ENCODE data around the gene LSM10.
A peak's percentile ranks its signal among the peaks of the same experiment; 100 is the strongest.

LSM10 gene

GRCh38 chr1:36382231-36382630 is 15.5 kb downstream of the LSM10 start:
- no peak for DNase-seq
- no peak overlapping the region for H3K18ac ChIP-seq (ENCODE audit: low read length)
- no peaks in the 10 kb centered on the region for H3K9me3 ChIP-seq (ENCODE audit: insufficient read depth, low read depth, low read length)
- H2BK5ac ChIP-seq (ENCODE audit: low read depth, low read length, poor library complexity), result no peak overlapping the region
- H3K23ac ChIP-seq (ENCODE audit: low read length), result no peak overlapping the region
- no peak overlapping the region for H2BK120ac ChIP-seq (ENCODE audit: insufficient read depth, low read length, poor library complexity)
- H3K79me2 ChIP-seq (ENCODE audit: control insufficient read depth, insufficient read depth, low read length, poor library complexity), result peaks cover 17% of the 10 kb centered on the region
- no peak overlapping the region for H3K14ac ChIP-seq (ENCODE audit: low read length)
- WGBS (ENCODE audit: extremely low coverage, insufficient coverage, insufficient read length), result no CpG with 5 or more reads among the region's 9 CpGs
- H4K91ac ChIP-seq (ENCODE audit: low read depth, low read length), result no peak overlapping the region
- H3K36me3 ChIP-seq (ENCODE audit: control insufficient read depth in 1 of 2, insufficient read depth in 2 of 2, low read length in 2 of 2), result peaks cover 3 to 10% of the 10 kb centered on the region in 2 experiments
- peaks cover 17 to 20% of the 10 kb centered on the region in 2 experiments for H3K4me1 ChIP-seq (ENCODE audit: control insufficient read depth in 1 of 2, insufficient read depth in 2 of 2, low read length in 2 of 2)
- H2AFZ ChIP-seq (ENCODE audit: insufficient read depth, low read length, poor library complexity), result no peak overlapping the region
- H4K12ac ChIP-seq (ENCODE audit: low read depth, low read length), result no peak overlapping the region
- no peaks in the 10 kb centered on the region for H3K27me3 ChIP-seq (ENCODE audit: insufficient read depth, low read length)
- no peak overlapping the region for H2BK12ac ChIP-seq (ENCODE audit: low read length)
- no peak overlapping the region for H2AK5ac ChIP-seq (ENCODE audit: low read length)
- H3K4ac ChIP-seq (ENCODE audit: low read depth, low read length), result no peak overlapping the region
- H3K9ac ChIP-seq (ENCODE audit: low read length), result no peak overlapping the region
- H3K79me1 ChIP-seq (ENCODE audit: low read length), result peaks cover 15% of the 10 kb centered on the region
- no peak overlapping the region for H3K4me3 ChIP-seq (ENCODE audit: low read depth, low read length)
- no peak overlapping the region for H4K8ac ChIP-seq (ENCODE audit: low read depth, low read length)
- H3K4me2 ChIP-seq (ENCODE audit: low read length), result no peak overlapping the region
- H3K27ac ChIP-seq (ENCODE audit: low read depth, low read length), result no peak overlapping the region

GRCh38 chr1:36381405-36381804 is 16.3 kb downstream of the LSM10 start:
- H2BK5ac ChIP-seq (ENCODE audit: low read depth, low read length, poor library complexity), result no peak overlapping the region
- peaks cover 8% of the 10 kb centered on the region for H3K79me1 ChIP-seq (ENCODE audit: low read length)
- H3K18ac ChIP-seq (ENCODE audit: low read length), result no peak overlapping the region
- peak overlapping the region; percentile 1 for H3K4ac ChIP-seq (ENCODE audit: low read depth, low read length)
- H2BK12ac ChIP-seq (ENCODE audit: low read length), result no peak overlapping the region
- no peak overlapping the region for H4K12ac ChIP-seq (ENCODE audit: low read depth, low read length)
- no peak overlapping the region for H4K91ac ChIP-seq (ENCODE audit: low read depth, low read length)
- no peak overlapping the region for H2BK120ac ChIP-seq (ENCODE audit: insufficient read depth, low read length, poor library complexity)
- DNase-seq, result no peak
- no peak overlapping the region for H3K9ac ChIP-seq (ENCODE audit: low read length)
- H3K79me2 ChIP-seq (ENCODE audit: control insufficient read depth, insufficient read depth, low read length, poor library complexity), result peaks cover 13% of the 10 kb centered on the region
- no peak overlapping the region for H3K4me2 ChIP-seq (ENCODE audit: low read length)
- no peak overlapping the region for H2AFZ ChIP-seq (ENCODE audit: insufficient read depth, low read length, poor library complexity)
- peaks cover 10 to 14% of the 10 kb centered on the region in 2 experiments for H3K4me1 ChIP-seq (ENCODE audit: control insufficient read depth in 1 of 2, insufficient read depth in 2 of 2, low read length in 2 of 2)
- no peak overlapping the region for H4K8ac ChIP-seq (ENCODE audit: low read depth, low read length)
- H3K27me3 ChIP-seq (ENCODE audit: insufficient read depth, low read length), result no peaks in the 10 kb centered on the region
- no peak overlapping the region for H2AK5ac ChIP-seq (ENCODE audit: low read length)
- no CpG with 5 or more reads among the region's 5 CpGs for WGBS (ENCODE audit: extremely low coverage, insufficient coverage, insufficient read length)
- H3K23ac ChIP-seq (ENCODE audit: low read length), result no peak overlapping the region
- H3K36me3 ChIP-seq (ENCODE audit: control insufficient read depth in 1 of 2, insufficient read depth in 2 of 2, low read length in 2 of 2), result peaks cover 3 to 10% of the 10 kb centered on the region in 2 experiments
- no peaks in the 10 kb centered on the region for H3K9me3 ChIP-seq (ENCODE audit: insufficient read depth, low read depth, low read length)
- no peak overlapping the region for H3K14ac ChIP-seq (ENCODE audit: low read length)
- H3K27ac ChIP-seq (ENCODE audit: low read depth, low read length), result no peak overlapping the region
- H3K4me3 ChIP-seq (ENCODE audit: low read depth, low read length), result no peak overlapping the region

- Histone ChIP-seq H3K9ac (ENCODE audit: low read length) (no peak overlapping the region), H2BK12ac (ENCODE audit: low read length) (no peak overlapping the region), H3K18ac (ENCODE audit: low read length) (no peak overlapping the region), H3K14ac (ENCODE audit: low read length) (no peak overlapping the region), H3K27me3 (ENCODE audit: insufficient read depth, low read length) (no peaks in the 10 kb centered on the region), H3K23ac (ENCODE audit: low read length) (no peak overlapping the region), H3K79me1 (ENCODE audit: low read length) (peaks cover 5% of the 10 kb centered on the region), H3K36me3 (ENCODE audit: control insufficient read depth in 1 of 2, insufficient read depth in 2 of 2, low read length in 2 of 2) (peaks cover 6 to 10% of the 10 kb centered on the region in 2 experiments), H3K79me2 (ENCODE audit: control insufficient read depth, insufficient read depth, low read length, poor library complexity) (peaks cover 11% of the 10 kb centered on the region), H2AK5ac (ENCODE audit: low read length) (no peak overlapping the region), H4K91ac (ENCODE audit: low read depth, low read length) (no peak overlapping the region), H2AFZ (ENCODE audit: insufficient read depth, low read length, poor library complexity) (no peak overlapping the region), H3K9me3 (ENCODE audit: insufficient read depth, low read depth, low read length) (no peaks in the 10 kb centered on the region), H3K4me3 (ENCODE audit: low read depth, low read length) (no peak overlapping the region), H4K12ac (ENCODE audit: low read depth, low read length) (no peak overlapping the region), H3K4me2 (ENCODE audit: low read length) (no peak overlapping the region), H3K4me1 (ENCODE audit: control insufficient read depth in 1 of 2, insufficient read depth in 2 of 2, low read length in 2 of 2) (peaks cover 15 to 20% of the 10 kb centered on the region in 2 experiments), H3K27ac (ENCODE audit: low read depth, low read length) (no peak overlapping the region), H4K8ac (ENCODE audit: low read depth, low read length) (no peak overlapping the region), H2BK120ac (ENCODE audit: insufficient read depth, low read length, poor library complexity) (no peak overlapping the region), H2BK5ac (ENCODE audit: low read depth, low read length, poor library complexity) (no peak overlapping the region), H3K4ac (ENCODE audit: low read depth, low read length) (no peak overlapping the region)
- no CpG with 5 or more reads among the region's 3 CpGs for WGBS (ENCODE audit: extremely low coverage, insufficient coverage, insufficient read length)
- no peak for DNase-seq
Measured at GRCh38 chr1:36380782-36381181, 16.9 kb downstream of the LSM10 start.

DNA sequence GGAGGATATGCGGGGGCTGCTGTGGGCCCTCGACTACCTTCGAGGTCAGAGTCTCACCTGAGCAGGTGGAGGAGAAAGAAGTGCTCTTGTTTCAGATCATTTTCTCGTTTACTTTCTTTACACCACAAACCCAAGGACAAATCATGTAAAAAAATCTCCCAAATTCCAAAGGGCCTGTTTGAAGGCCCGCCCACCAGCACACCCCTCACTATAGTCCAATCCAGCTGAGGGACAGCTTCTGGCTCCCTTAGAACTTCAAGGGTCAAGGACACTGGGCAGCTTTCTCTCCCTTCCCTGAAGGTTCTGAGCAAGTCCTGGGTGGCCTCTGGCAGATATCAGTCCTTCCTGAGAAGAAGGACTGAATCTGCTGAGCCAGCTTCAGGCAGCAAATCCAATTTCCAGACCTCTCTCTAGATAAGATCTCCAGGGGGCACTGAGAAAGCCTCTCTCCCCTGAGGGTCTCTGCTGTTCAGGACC is 17.5 kb downstream of the LSM10 start:
- Histone ChIP-seq H3K79me2 (ENCODE audit: control insufficient read depth, insufficient read depth, low read length, poor library complexity) (peaks cover 8% of the 10 kb centered on the region), H3K18ac (ENCODE audit: low read length) (no peak overlapping the region), H2BK120ac (ENCODE audit: insufficient read depth, low read length, poor library complexity) (no peak overlapping the region), H3K14ac (ENCODE audit: low read length) (no peak overlapping the region), H4K91ac (ENCODE audit: low read depth, low read length) (no peak overlapping the region), H2BK12ac (ENCODE audit: low read length) (no peak overlapping the region), H4K12ac (ENCODE audit: low read depth, low read length) (no peak overlapping the region), H3K27me3 (ENCODE audit: insufficient read depth, low read length) (no peaks in the 10 kb centered on the region), H3K23ac (ENCODE audit: low read length) (no peak overlapping the region), H3K36me3 (ENCODE audit: control insufficient read depth in 1 of 2, insufficient read depth in 2 of 2, low read length in 2 of 2) (peaks cover 6 to 10% of the 10 kb centered on the region in 2 experiments), H3K4me3 (ENCODE audit: low read depth, low read length) (no peak overlapping the region), H3K9me3 (ENCODE audit: insufficient read depth, low read depth, low read length) (no peaks in the 10 kb centered on the region), H2BK5ac (ENCODE audit: low read depth, low read length, poor library complexity) (no peak overlapping the region), H3K4me1 (ENCODE audit: control insufficient read depth in 1 of 2, insufficient read depth in 2 of 2, low read length in 2 of 2) (peaks cover 15 to 21% of the 10 kb centered on the region in 2 experiments), H3K27ac (ENCODE audit: low read depth, low read length) (no peak overlapping the region), H3K4ac (ENCODE audit: low read depth, low read length) (no peak overlapping the region), H4K8ac (ENCODE audit: low read depth, low read length) (no peak overlapping the region), H2AK5ac (ENCODE audit: low read length) (no peak overlapping the region), H3K79me1 (ENCODE audit: low read length) (peaks cover 3% of the 10 kb centered on the region), H3K4me2 (ENCODE audit: low read length) (no peak overlapping the region), H2AFZ (ENCODE audit: insufficient read depth, low read length, poor library complexity) (no peak overlapping the region), H3K9ac (ENCODE audit: low read length) (no peak overlapping the region)
- DNase-seq, result no peak
- WGBS (ENCODE audit: extremely low coverage, insufficient coverage, insufficient read length), result no CpG with 5 or more reads among the region's 5 CpGs
